Stimulated activated CD4-positive, alpha-beta T cell treated with anti-CD3 and anti-CD28 coated beads, Interleukin-1b, Interleukin-23, amount 100 ng/mL, for 4 hours (primary cell): ENCODE results near the gene TUBB2B.

Experiments used
- DNase-seq, 2 donors: peaks; one replicate each; pipeline ENCODE4 v3.0.0-alpha.2; 2020; ENCODE audit warnings: low read depth in 2 of 2

The TUBB2B gene

GRCh38 chr6:3232017-3232945 lies 4.8 kb upstream of the TUBB2B start:
- DNase-seq: no peak

- DNase-seq: no peak
Observed at GRCh38 chr6:3231247-3232016, 4.0 kb upstream of the TUBB2B start.

GRCh38 chr6:3230900-3231246 lies 3.4 kb upstream of the TUBB2B start:
- no peak for DNase-seq

GRCh38 chr6:3230256-3230882 lies 2.9 kb upstream of the TUBB2B start:
- no peak for DNase-seq

GRCh38 chr6:3229566-3230178 lies 2.2 kb upstream of the TUBB2B start:
- peak in 1 of 2 donors; percentile 30 for DNase-seq

- DNase-seq: peak; percentile 22 to 25
Observed at GRCh38 chr6:3228771-3229565, 1.5 kb upstream of the TUBB2B start.

GRCh38 chr6:3228046-3228671 lies 706 bp upstream of the TUBB2B start:
- DNase-seq: no peak

GRCh38 chr6:3226481-3227362 lies 731 bp downstream of the TUBB2B start:
- no peak for DNase-seq

- DNase-seq: no peak
Observed at GRCh38 chr6:3226042-3226441, 1.4 kb downstream of the TUBB2B start.

GRCh38 chr6:3222506-3223038 lies 4.9 kb downstream of the TUBB2B start:
- no peak for DNase-seq

GRCh38 chr6:3221578-3221977 lies 5.9 kb downstream of the TUBB2B start:
- no peak for DNase-seq

GRCh38 chr6:3220366-3220765 lies 7.1 kb downstream of the TUBB2B start:
- DNase-seq: no peak

GRCh38 chr6:3218266-3218665 lies 9.2 kb downstream of the TUBB2B start:
- no peak for DNase-seq

- DNase-seq: no peak
Observed at GRCh38 chr6:3217286-3217685, 10.2 kb downstream of the TUBB2B start.

GRCh38 chr6:3214898-3215297 lies 12.6 kb downstream of the TUBB2B start:
- DNase-seq: no peak

GRCh38 chr6:3213334-3213695 lies 14.1 kb downstream of the TUBB2B start:
- DNase-seq: no peak

GRCh38 chr6:3212261-3212660 lies 15.2 kb downstream of the TUBB2B start:
- no peak for DNase-seq

GRCh38 chr6:3211681-3212080 lies 15.8 kb downstream of the TUBB2B start:
- DNase-seq: no peak

- no peak for DNase-seq
Observed at GRCh38 chr6:3210024-3210610, 17.3 kb downstream of the TUBB2B start.
